GM12872 (cell line): Measurements from ENCODE around the gene CMIP.

Experiments
- CTCF ChIP-seq: IDR thresholded peaks from 3 replicates; pipeline ENCODE4 v1.5.1; 2011; ENCODE audit warnings: low read depth, mild to moderate bottlenecking, low read length, moderate library complexity; ENCODE audit not compliant: insufficient read depth

CMIP gene

GRCh38 chr16:81523387-81524115 is 78.9 kb downstream of the CMIP start:
- no peak for TF ChIP-seq CTCF

- TF ChIP-seq CTCF: no peak
These were observed 79.8 kb downstream of the CMIP start for GRCh38 chr16:81524382-81524781.

GRCh38 chr16:81526199-81526598 is 81.6 kb downstream of the CMIP start:
- TF ChIP-seq CTCF: no peak

GRCh38 chr16:81526935-81527334 is 82.3 kb downstream of the CMIP start:
- TF ChIP-seq CTCF: no peak

- TF ChIP-seq CTCF: no peak
These were observed 83.0 kb downstream of the CMIP start for GRCh38 chr16:81527477-81528178.

GRCh38 chr16:81528256-81528655 is 83.6 kb downstream of the CMIP start:
- TF ChIP-seq CTCF: no peak

- TF ChIP-seq CTCF: no peak
These were observed 85.7 kb downstream of the CMIP start for GRCh38 chr16:81530296-81530721.
